Measurements from ENCODE around the gene PCED1B.

DNA sequence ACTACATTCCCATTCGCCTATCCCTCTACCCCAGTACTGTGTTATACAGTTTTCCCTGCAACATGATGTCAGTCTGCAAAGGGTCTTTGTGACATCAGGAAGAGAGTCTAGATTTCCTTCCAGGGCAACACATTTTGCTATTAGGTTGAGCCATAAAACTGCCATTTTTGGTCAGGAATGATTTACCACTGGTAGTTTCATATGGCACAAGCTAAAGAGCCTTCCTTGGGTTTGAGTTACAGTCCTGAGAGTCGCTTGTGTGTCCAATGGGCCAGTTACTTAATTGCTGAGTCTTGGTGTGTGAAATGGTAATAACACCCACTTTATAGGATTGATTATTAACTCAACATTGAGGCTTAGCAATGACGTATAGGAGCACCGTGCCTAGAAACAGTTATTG lies 23.0 kb downstream of the PCED1B start:
- TF ChIP-seq CTCF (conservative IDR thresholded peaks at IDR 0.05 in 1 of 2, IDR thresholded peaks at IDR 0.05 in 1 of 2; ENCODE audit: extremely low read depth in 1 of 2, insufficient read depth in 1 of 2, low read depth in 1 of 2, low read length in 2 of 2): no peak
- no peak for TF ChIP-seq EZH2 (IDR thresholded peaks at IDR 0.05; ENCODE audit: borderline replicate concordance, low read length)

Measured in mammary epithelial cell (primary cell).